GM12878 (cell line): ENCODE data around the gene PRRX1. TPM values are rescaled to one million over a fixed set of nuclear protein-coding genes. Genes with fewer than 3 reads are reported as not detected.

Source experiments
- ATAC-seq: fragments of 200-7000 bp; cut with Tn5 transposase; 3 replicates; pipeline ENCODE4 v1.9.1; 2020; ENCODE audit warnings: mild to moderate bottlenecking, moderate library complexity
- BruUV-seq: library from RNA; stranded (reverse); fragments of 400-500 nt; replicated peaks from 2 replicates; lab custom pipeline; 2021; lab: Mats Ljungman, UMichigan
- CTCF ChIA-PET: fragments of 300-600 bp; sonication (Branson Sonifier 250); formaldehyde crosslinking; extraction: SDS; loops from one replicate; lab custom pipeline; 2021; ENCODE audit warnings: inconsistent platforms; lab: Yijun Ruan, JAX
- POLR2A ChIA-PET: fragments of 350-600 bp; formaldehyde crosslinking; extraction: SDS; loops from one replicate; lab custom pipeline; 2021; ENCODE audit warnings: inconsistent platforms; lab: Charles Lee
- RAD21 ChIA-PET: fragments of 300-600 bp; sonication (Branson Sonifier 250); formaldehyde crosslinking; loops from one replicate; lab custom pipeline; 2023; ENCODE audit warnings: antibody characterized with exemption; ENCODE audit not compliant: unreplicated experiment; lab: Charles Lee
- SMC1A ChIA-PET: fragments of 300-600 bp; sonication (Branson Sonifier 250); formaldehyde crosslinking; loops from one replicate; lab custom pipeline; 2023; ENCODE audit not compliant: unreplicated experiment, uncharacterized antibody; lab: Charles Lee
- DNase-seq: peaks from one replicate; pipeline ENCODE4 v3.0.0-alpha.2; 2011; ENCODE audit warnings: low read depth, low spot score
- FAIRE-seq: peaks from 3 replicates; lab custom pipeline; 2011; peaks lifted over from hg19 to GRCh38; lab: Jason Lieb, UNC
- H2AFZ ChIP-seq: 2 replicates; pipeline ENCODE4 v1.6.0; 2011; ENCODE audit warnings: low read depth, low read length, control low read depth; ENCODE audit not compliant: control insufficient read depth
- H3K27ac ChIP-seq: 2 replicates; pipeline ENCODE4 v1.5.1; 2011; ENCODE audit warnings: control low read depth; ENCODE audit not compliant: control insufficient read depth, insufficient read depth
- H3K27me3 ChIP-seq, 2 experiments: replicated peaks in 1 of 2; 2 replicates each; pipeline versions ENCODE4 v1.6.0 to v1.6.1; 2011; ENCODE audit warnings: low read length in 1 of 2; ENCODE audit not compliant: control insufficient read depth in 2 of 2, insufficient read depth in 2 of 2
- H3K36me3 ChIP-seq, 2 experiments: 2 replicates each; pipeline ENCODE4 v1.5.1; 2011; ENCODE audit warnings: low read length in 1 of 2; ENCODE audit not compliant: control insufficient read depth in 2 of 2, insufficient read depth in 2 of 2
- H3K4me1 ChIP-seq: 2 replicates; pipeline ENCODE4 v1.6.1; 2011; ENCODE audit warnings: mild to moderate bottlenecking, low read length, moderate library complexity, mixed read lengths; ENCODE audit not compliant: control insufficient read depth, insufficient read depth
- H3K4me2 ChIP-seq: 2 replicates; pipeline ENCODE4 v1.6.0; 2011; ENCODE audit warnings: control low read depth; ENCODE audit not compliant: control insufficient read depth, insufficient read depth
- H3K4me3 ChIP-seq: fragments of 200-600 bp; sonication (generic); 2 replicates; pipeline ENCODE4 v1.5.1; 2016
- H3K79me2 ChIP-seq: 2 replicates; pipeline ENCODE4 v1.6.0; 2011; ENCODE audit warnings: low read length; ENCODE audit not compliant: control insufficient read depth, insufficient read depth
- H3K9ac ChIP-seq: 2 replicates; pipeline ENCODE4 v1.8.0; 2011; ENCODE audit warnings: low read length, control low read depth, mixed read lengths; ENCODE audit not compliant: control insufficient read depth, insufficient read depth
- H3K9me3 ChIP-seq: replicated peaks from 3 replicates; pipeline ENCODE4 v1.5.1; 2011; ENCODE audit warnings: mild to moderate bottlenecking, low read length; ENCODE audit not compliant: control insufficient read depth, insufficient read depth
- H4K20me1 ChIP-seq: 2 replicates; pipeline ENCODE4 v1.6.0; 2011; ENCODE audit not compliant: control insufficient read depth, insufficient read depth
- ATF2 ChIP-seq: IDR thresholded peaks from 2 replicates; pipeline ENCODE4 v1.6.1; 2012; ENCODE audit warnings: low read length, inconsistent platforms
- BACH1 ChIP-seq: fragments of 450-650 bp; IDR thresholded peaks from 2 replicates; pipeline ENCODE4 v1.6.1; 2017; ENCODE audit warnings: mild to moderate bottlenecking, borderline replicate concordance
- BCLAF1 ChIP-seq: fragments of 450-650 bp; IDR thresholded peaks from 2 replicates; pipeline ENCODE4 v1.6.1; 2017; ENCODE audit warnings: antibody characterized with exemption, mild to moderate bottlenecking, moderate library complexity
- CHD4 ChIP-seq: fragments of 200-600 bp; sonication (generic); IDR thresholded peaks from 2 replicates; pipeline ENCODE4 v1.6.1; 2016; ENCODE audit warnings: mild to moderate bottlenecking
- EZH2 ChIP-seq: IDR thresholded peaks from 2 replicates; pipeline ENCODE4 v1.6.1; 2012; ENCODE audit warnings: low read depth, mild to moderate bottlenecking, control low read depth, inconsistent platforms, low read length, borderline replicate concordance; ENCODE audit not compliant: control insufficient read depth
- HDAC2 ChIP-seq: fragments of 200-600 bp; sonication (generic); IDR thresholded peaks from 2 replicates; pipeline ENCODE4 v1.6.1; 2017
- HDGF ChIP-seq: fragments of 450-650 bp; IDR thresholded peaks from 2 replicates; pipeline ENCODE4 v1.6.1; 2016; ENCODE audit warnings: antibody characterized with exemption
- MYC ChIP-seq: IDR thresholded peaks from 2 replicates; pipeline ENCODE4 v1.6.1; 2011; ENCODE audit warnings: mild to moderate bottlenecking, low read length, moderate library complexity, inconsistent platforms; ENCODE audit not compliant: insufficient read depth, insufficient replicate concordance, insufficient read length, severe bottlenecking
- NR2C1 ChIP-seq: fragments of 450-650 bp; IDR thresholded peaks from 2 replicates; pipeline ENCODE4 v1.6.1; 2017; ENCODE audit warnings: antibody characterized with exemption, mild to moderate bottlenecking, moderate library complexity
- SIN3A ChIP-seq: IDR thresholded peaks from 2 replicates; pipeline ENCODE4 v1.6.1; 2012; ENCODE audit warnings: low read depth, low read length, improper control_type of control experiment
- TARDBP ChIP-seq: IDR thresholded peaks from 2 replicates; pipeline ENCODE4 v1.6.1; 2016; ENCODE audit warnings: borderline replicate concordance
- ZBTB40 ChIP-seq: fragments of 450-650 bp; IDR thresholded peaks from 2 replicates; pipeline ENCODE4 v1.6.1; 2016; ENCODE audit warnings: mild to moderate bottlenecking, moderate library complexity, borderline replicate concordance
- WGBS: methylation state at CpG from one replicate; pipeline ENCODE4 v1.1.6; 2016; ENCODE audit warnings: low lambda C conversion rate; ENCODE audit not compliant: insufficient replicate concordance, insufficient coverage; ENCODE audit errors: missing lambda C conversion rate; 5-methylcytosine and 5-hydroxymethylcytosine counted together
- in situ Hi-C: fragments of 300-500 bp; cut with MboI; formaldehyde crosslinking; loops from 9 replicates; pipeline ENCODE4 v1.14.3; 2018; ENCODE audit warnings: mixed read lengths
- intact Hi-C: fragments of 100-400 bp; cut with micrococcal nuclease; formaldehyde crosslinking; loops from one replicate; pipeline ENCODE4 v1.14.2; 2022; ENCODE audit not compliant: unreplicated experiment
- polyA plus RNA-seq, 11 experiments: library from polyadenylated mRNA; depleted of rRNA in 4 of 11; unstranded in 6 of 11; stranded (reverse) in 5 of 11; fragments of >200 nt; fragmentation: Nextera tagmentation in 4 of 11; fragmentation: Illumina TruSeq in 1 of 11; extraction: Ambion mirVana in 4 of 11; extraction: Trizol in 1 of 11; gene quantifications; 1 replicate in 1 of 11; 2 replicates in 10 of 11; pipeline versions ENCODE4 v1.2.1 to v1.2.3, GENCODE V29; 2011 to 2016; ENCODE audit warnings: inconsistent platforms in 2 of 11, missing spikeins in 2 of 11, low read depth in 1 of 11
- total RNA-seq, 4 experiments: library from RNA; depleted of rRNA in 3 of 4; stranded (reverse); fragments of >200 nt in 3 of 4; fragmentation: Illumina TruSeq in 1 of 4; extraction: Trizol in 1 of 4; gene quantifications; 2 replicates each; pipeline versions ENCODE4 v1.2.1 to v1.2.3, GENCODE V29; 2013 to 2021

The PRRX1 gene
- total and polyA plus RNA-seq, 10 of the 15 experiments (the other 5 are each of a cell fraction or from before 2014, with no cell fraction given), result 0.42 to 64.6 (median 1.5) TPM

- TF ChIP-seq EZH2, result no peak
- TF ChIP-seq BCLAF1, result no peak
- no peak for TF ChIP-seq ATF2
- no peak for TF ChIP-seq CHD4
- no peak for TF ChIP-seq SIN3A
- TF ChIP-seq, all 136 proteins: peak for 0
These were observed 35.8 kb downstream of the PRRX1 start (continued) for GRCh38 chr1:170699696-170700095.

- no peaks in the 10 kb centered on the region; a peak in 1 of 4 replicates for H3K27me3 ChIP-seq
- ChIA-PET POLR2A (interaction anchor here (0.5 kb wide), 1 partner anchor 9 kb away, joined by 4 read pairs; no protein-coding TSS in a partner anchor), CTCF (interaction anchor here (0.9 to 5.5 kb wide), 3 partner anchors 10 to 28 kb away, joined by 3 to 53 read pairs (median 3); no protein-coding TSS in a partner anchor), SMC1A (interaction anchor here (0.9 to 3.1 kb wide), 4 partner anchors 10 to 20 kb away, joined by 3 to 20 read pairs (median 3); no protein-coding TSS in a partner anchor), RAD21 (interaction anchor here (1.5 kb wide), 1 partner anchor 12 kb away, joined by 3 read pairs; no protein-coding TSS in a partner anchor)
- no peaks in the 10 kb centered on the region for H3K4me1 ChIP-seq
- no peaks in the 10 kb centered on the region for H3K36me3 ChIP-seq
- FAIRE-seq (no peak), DNase-seq (no peak), ATAC-seq (no peak)
- 0% methylated on average over 1 of the region's 1 CpG for WGBS
- no peaks in the 10 kb centered on the region for H3K79me2 ChIP-seq
- H4K20me1 ChIP-seq, result no peaks in the 10 kb centered on the region
- H3K4me2 ChIP-seq, result no peak overlapping the region
- no TSS peak for BruUV-seq
- intact Hi-C loops, result no loop called here
- in situ Hi-C loops, result no loop called here
- H3K4me3 ChIP-seq, result no peak overlapping the region
- H3K9me3 ChIP-seq, result no peaks in the 10 kb centered on the region
- H3K27ac ChIP-seq, result no peak overlapping the region
- H2AFZ ChIP-seq, result no peak overlapping the region
- H3K9ac ChIP-seq, result no peak overlapping the region
- TF ChIP-seq TARDBP, result no peak
- TF ChIP-seq ZBTB40, result no peak
- TF ChIP-seq BACH1, result no peak
- TF ChIP-seq MYC, result no peak
- TF ChIP-seq HDGF, result no peak
- TF ChIP-seq HDAC2, result no peak
- no peak for TF ChIP-seq NR2C1
These were observed 37.1 kb downstream of the PRRX1 start for GRCh38 chr1:170700842-170701615.
